Suppressor macrophage treated with lipopolysaccharide for 1 hour (primary cell): ENCODE results near the gene IL1RAPL2.
"Not testable (repeated sequence)": the region's sequence is repeated elsewhere in the genome, so short reads cannot be mapped to it uniquely, and the experiment has no call there.

Experiments
- DNase-seq, 3 donors: peaks; one replicate each; pipeline ENCODE4 v3.0.0-alpha.2; 2020 to 2022

Gene IL1RAPL2

GRCh38 chrX:105636667-105637066 lies 1070.7 kb downstream of the IL1RAPL2 start:
- DNase-seq: no peak

DNA sequence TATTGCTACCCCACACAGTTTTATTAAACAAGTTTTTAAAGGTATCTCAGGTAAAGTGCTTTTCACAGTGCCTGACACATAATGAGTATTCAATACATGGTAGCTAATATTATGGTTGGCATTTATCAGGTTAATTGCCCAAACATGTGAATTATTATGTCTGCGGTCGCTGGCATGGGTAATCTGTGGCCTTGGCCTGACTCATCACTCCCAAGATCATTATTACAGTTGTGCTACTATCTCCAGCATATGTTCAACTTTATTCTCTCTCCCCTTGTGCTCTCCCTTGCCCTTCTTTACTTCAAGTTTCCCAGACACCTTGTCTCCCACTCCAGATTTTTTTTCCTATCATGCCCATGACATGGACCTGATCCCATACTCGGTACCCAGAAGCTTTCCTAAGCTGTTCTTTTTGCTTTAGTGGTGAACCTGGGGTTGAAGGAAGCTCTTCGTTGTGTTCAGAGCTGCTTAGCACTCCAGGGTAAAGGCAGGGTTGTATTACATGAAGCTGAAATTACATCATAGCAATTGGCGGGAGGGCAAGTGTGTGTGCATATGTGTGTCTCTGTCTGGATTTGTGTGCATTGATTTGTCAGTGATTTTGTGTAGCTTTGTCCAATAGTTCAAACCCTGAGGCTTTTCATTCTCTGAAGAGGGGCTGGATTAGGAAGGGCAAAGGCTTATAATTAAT lies 1079.8 kb downstream of the IL1RAPL2 start:
- DNase-seq: no peak

DNA sequence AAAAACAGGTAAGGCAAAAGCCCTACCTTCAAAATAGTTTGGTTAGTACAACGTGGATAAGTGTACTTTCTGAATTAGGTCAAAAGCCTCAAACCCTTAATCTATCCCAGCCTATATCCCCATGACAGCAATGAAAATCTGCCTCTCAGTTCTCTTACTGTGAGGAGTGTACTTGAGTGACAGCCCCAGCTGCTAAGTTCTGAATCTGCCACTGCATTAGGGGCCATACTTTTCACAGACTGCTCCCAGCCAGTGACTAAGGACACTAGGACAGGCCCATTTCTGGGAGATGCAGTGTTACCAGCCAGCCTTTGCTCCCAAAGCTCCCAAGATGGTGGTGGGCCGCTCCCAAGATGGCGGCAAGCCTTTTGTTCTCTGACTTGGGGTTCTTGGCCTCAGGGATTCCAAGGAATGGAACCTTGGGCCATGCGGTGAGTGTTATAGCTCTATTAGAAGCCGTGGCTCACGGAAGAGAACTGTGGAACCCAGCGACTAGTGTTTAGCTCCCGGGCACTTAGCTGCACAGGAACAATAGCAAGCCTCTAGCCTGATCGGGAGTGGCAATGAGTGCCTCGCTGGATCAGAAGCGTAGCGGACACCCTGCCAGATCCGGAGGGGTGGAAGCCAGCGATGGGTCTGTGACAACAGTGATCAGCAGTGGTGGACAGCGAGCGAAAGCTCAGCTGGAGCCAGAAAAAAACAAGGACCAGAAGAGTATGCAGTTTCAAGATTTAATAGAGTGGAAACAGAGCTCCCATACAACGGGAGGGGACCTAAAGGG lies 1080.8 kb downstream of the IL1RAPL2 start:
- no peak for DNase-seq

DNA sequence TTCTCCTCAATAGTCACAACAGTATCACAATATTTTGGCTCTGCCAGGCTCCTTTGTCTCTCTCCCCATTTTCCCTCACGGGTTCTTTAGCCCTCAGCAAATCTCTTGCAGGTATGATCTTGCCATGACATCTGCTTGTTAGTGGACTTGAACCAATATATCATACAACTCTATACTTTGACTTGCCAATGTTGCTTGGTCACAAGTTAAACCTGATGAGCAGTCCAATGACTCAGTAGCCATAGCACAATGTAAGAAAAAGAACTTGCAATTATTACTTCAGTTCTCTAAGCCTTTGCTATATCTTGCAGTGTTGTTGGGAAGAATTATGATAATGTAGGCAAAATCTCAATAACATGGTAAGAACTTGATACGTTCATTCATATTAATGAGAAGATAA lies 1081.8 kb downstream of the IL1RAPL2 start:
- no peak for DNase-seq

DNA sequence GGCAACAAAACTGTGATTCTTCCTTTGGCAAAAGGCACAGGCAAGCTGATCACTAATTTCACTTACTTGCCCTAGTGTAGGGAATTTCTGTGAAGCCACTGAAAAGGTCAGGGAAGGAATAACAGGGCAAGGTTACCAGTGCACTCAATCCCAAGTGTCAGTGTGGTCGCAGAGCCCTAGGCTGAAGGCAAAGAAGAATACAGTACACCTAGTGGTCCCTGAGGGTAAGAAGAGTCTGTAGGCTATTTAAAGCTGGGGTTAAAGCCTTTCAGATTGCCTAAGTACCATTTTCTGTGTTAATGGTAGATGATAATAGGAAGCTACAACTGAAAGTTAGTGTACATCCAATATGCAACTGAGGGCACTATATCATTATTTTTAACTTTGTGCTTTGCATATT lies 1082.7 kb downstream of the IL1RAPL2 start:
- no peak for DNase-seq

GRCh38 chrX:105650577-105650976 lies 1084.6 kb downstream of the IL1RAPL2 start:
- DNase-seq: no peak

DNA sequence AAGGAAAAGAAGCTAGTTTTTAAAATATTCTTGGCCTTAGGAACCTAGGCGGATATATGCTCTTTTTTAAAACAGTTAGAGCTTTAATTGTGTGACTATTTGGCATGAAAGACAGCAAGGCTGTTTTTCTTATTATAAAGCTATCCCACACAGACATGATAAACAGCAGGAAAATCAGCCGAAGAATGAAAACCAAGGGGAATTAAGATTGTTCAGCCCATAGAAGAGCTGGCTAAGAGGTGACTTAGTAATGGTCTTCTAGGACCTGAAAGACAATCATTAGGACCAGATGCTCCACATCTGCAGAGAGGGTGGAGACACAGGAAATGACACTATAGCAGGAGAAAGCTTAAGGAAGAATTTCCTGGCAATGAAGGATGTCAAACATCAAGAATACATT lies 1085.0 kb downstream of the IL1RAPL2 start:
- DNase-seq: no peak

- DNase-seq: no peak
Observed at GRCh38 chrX:105653891-105654290, 1087.9 kb downstream of the IL1RAPL2 start.

GRCh38 chrX:105658136-105658535 lies 1092.1 kb downstream of the IL1RAPL2 start:
- no peak for DNase-seq

GRCh38 chrX:105662248-105662647 lies 1096.2 kb downstream of the IL1RAPL2 start:
- DNase-seq: no peak

GRCh38 chrX:105664243-105664642 lies 1098.2 kb downstream of the IL1RAPL2 start:
- DNase-seq: no peak

DNA sequence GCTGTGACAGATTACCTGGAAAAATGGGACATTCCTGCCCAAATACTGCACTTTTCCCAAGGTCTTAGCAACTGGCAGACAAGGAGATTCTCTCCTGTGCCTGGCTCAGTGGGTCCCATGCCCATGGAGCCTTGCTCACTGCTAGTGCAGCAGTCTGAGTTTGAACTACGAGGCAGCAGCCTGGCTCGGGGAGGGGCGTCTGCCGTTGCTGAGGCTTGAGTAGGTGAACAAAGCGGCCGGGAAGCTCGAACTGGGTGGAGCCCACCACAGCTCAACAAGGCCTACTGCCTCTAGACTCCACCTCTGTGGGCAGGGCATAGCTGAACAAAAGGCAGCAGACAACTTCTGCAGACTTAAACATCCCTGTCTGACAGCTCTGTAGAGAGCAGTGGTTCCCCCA lies 1118.3 kb downstream of the IL1RAPL2 start:
- DNase-seq: not testable (repeated sequence)

DNA sequence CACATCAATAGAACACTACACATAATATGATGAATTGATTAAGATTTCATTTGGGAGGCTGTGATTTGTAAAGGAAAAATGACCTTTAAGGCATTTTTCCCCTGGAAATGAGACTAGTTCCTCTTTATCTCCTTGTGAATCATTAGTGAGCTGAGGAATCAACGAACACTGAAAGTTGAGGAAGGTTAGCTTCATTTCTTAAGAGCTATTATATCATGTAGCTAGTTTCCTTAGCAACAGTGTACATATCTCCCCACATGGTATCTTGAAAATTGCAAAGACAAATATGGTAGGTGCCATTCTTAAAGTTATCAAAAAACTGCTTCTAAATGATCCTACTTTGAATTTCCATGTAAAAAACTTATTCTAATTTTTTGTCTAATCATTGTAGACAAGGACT lies 1128.8 kb downstream of the IL1RAPL2 start:
- no peak for DNase-seq

DNA sequence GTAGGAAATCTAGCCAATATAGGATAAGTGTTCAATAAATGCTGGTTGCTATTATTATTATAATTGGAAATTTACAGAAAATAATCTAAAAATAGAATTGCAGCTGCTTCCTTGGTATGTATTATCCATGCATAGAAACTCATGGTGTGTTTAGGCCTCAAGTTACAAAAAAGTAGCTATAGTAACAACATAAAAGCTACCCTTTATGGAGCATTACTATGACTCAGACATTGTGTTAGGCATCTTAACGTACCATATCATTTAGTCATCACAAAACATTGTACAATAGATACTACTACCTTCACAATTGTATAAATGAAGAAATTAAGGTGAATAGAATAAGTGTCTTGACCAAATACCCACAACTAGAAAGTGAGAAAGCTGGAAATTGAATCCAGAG lies 1129.5 kb downstream of the IL1RAPL2 start:
- no peak for DNase-seq

- no peak for DNase-seq
Observed at GRCh38 chrX:105696870-105697269, 1130.9 kb downstream of the IL1RAPL2 start.

DNA sequence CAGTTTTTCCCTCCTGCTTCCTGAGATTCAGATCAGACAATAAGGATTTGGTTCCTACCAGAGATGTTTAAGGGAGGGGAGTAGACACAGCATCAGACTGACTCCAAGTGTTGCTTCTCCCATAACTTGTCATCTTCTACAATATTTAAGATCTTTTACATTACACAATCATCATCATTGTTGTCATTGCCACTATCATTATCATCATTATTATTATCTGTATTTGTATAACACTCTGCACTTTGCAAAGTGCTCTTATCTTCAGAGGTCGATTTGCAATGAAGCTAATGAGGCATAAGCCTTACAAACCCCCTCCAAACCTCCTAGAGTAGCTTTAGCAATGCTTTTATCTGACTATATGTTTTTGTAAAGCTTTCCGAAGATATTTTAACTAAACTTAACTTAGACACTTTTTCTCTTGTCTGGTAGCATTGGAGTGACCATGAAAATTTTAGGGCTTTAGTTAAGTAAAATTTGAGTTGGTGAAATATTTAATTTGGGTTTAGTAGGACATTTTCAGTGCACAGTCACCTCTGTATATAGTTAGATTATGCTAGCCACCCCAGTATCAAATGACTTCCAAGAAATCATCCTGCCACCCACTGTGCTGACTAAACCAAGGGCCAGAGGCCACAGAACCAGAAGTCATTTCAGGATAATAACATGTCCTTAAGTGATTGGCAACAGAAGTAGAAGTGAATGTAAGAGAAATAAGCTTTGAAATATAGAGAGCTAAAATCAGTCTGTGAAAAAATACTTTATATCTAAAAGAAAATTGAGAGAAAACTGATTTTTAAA lies 1132.2 kb downstream of the IL1RAPL2 start:
- DNase-seq: no peak

DNA sequence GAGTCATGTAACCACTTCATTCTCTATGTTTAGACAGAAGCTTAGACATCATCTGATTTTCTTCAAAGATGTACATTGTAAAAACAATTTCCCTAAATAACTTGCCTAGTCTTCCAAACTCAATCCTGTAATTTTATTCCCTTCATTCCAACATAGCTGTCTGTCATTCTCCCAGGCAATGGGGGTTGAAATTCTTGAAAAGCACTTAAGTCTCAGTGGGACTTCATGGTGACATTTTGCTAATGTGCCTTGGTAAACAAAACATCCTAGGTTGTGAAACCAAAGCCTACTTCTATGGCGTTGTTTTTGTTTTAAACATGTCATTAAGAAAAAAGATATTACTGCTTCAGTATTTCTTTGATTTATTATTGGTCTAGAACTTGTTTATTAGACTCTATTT lies 1134.3 kb downstream of the IL1RAPL2 start:
- DNase-seq: no peak

DNA sequence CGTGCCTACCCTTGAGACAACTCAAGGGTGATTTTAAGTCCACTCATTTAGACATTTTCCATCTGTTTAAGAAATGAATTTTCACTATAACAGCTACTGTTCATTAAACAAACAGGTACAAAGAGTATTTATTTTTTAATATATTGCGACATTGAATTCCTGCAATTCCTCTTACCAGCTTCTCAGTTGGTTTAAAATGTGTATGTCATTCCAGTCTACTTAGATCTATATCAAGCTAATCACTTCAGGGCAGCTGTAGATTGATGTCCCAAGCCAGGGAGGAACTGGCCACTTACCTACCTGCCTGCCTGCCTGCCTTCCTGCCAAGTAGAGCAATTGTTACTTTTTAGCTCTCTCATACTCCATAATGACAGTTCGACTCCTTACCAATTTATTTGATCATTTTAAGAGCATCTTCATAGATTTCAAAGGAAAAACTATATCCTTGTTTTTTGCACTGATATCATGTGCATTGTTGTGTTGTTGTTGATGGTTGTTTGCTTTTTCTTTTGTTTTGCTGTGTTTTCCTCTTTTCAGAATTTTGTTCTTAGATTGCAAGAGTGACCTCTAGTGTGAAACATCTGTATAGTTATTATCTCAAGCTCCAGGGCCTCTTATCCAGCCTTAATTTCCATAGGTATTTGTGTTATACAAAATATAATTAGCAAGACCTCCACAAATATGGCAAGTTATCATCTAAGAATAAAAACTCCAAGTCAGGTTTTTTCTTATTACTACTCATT lies 1135.5 kb downstream of the IL1RAPL2 start:
- DNase-seq: no peak

GRCh38 chrX:105703876-105704275 lies 1137.9 kb downstream of the IL1RAPL2 start:
- DNase-seq: no peak

- no peak for DNase-seq
Observed at GRCh38 chrX:105706041-105706440, 1140.0 kb downstream of the IL1RAPL2 start.

GRCh38 chrX:105711805-105712204 lies 1145.8 kb downstream of the IL1RAPL2 start:
- no peak for DNase-seq

DNA sequence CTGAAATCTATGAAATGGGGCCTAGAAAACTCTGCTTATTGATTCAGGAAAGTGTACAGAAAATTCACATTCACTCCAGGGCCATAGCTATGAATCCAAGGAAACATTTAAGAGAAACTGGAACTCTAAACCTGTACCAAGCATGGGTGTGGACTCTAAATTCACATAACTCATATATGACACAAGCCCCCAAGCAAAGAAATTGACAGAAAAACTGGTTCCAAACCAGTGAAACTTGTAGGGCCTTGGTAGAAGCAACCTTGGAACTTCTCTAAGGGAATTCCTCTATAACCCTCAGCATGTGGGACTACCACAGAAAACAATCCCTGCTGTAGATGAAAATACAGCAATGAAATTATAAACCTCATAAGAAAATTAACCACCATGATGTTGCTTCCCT lies 1149.7 kb downstream of the IL1RAPL2 start:
- no peak for DNase-seq
